DMS 273 (cell line): ENCODE results near the gene MAP1B.

Source experiments
- DNase-seq: peaks from one replicate; lab custom pipeline; 2025; ENCODE audit not compliant: unreplicated experiment; lab: John Stamatoyannopoulos, UW

Gene MAP1B

GRCh38 chr5:72245951-72246532 lies 138.8 kb downstream of the MAP1B start:
- DNase-seq: peak; percentile 30

- no peak for DNase-seq
Measured at GRCh38 chr5:72246954-72247442, 139.7 kb downstream of the MAP1B start.

DNA sequence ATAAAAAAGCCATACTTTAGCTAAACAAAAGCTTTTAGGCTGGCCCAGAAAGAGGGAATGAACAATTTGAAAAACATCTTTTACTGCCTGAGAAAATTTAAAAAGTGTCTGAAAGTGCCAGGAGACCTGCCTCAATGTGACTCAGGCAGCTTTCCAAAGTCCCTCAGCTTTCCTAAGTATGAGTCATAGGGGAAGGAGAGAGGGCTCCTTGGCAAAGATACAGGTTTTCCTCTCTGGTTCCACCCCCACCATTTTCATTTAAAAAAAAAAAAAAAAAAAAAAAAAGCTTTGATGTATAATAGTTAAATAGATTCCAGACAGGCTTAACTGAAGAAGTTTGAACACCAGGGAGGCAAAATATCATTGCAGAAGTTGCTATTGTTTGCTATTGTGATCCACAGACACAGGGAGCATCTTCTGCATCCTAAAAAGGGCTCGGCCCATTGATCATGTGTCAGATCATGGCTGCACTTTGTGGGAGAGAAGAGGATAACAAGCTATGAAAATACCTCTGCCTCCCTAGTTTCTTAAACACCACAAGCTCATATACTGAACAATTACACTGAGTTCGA lies 141.2 kb downstream of the MAP1B start:
- peak; percentile 84 for DNase-seq

DNA sequence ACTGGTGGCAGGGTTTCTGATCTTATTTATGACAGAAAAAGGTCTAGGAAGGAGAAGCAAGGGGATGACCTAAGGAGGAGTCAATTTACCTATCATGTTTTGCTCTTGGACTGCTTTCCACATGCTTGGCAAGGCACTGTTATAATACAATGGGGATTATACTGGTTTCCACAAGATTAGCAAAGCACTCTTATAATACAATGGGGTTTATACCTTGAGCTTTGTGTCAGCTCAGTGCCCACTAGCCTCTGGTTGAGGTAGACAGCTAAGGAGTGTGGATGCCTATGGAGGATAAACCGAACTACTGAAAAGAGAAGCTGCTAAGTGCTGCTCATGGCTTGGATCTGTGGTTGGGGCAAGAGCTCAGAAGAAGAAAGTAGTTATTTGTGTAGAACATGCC lies 144.1 kb downstream of the MAP1B start:
- no peak for DNase-seq

DNA sequence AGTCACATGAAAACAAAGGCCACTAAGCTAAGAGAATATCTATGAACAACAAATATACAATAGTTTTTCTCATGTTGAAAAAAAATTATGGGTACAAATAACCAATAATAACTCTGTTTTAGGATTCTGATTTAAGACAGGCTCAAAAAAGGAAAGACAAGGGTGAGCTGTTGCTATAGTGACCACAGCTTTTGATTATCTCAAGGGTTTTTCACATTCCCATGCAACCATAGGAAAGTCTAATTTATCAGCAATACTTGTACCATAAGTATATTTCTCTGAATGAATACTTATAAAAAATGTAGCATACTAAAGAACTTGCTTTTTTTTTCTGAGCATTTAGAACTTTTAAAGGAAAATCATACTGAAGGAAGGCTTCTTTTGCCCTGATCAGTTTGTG lies 144.7 kb downstream of the MAP1B start:
- no peak for DNase-seq

- DNase-seq: no peak
Measured at GRCh38 chr5:72252574-72253155, 145.4 kb downstream of the MAP1B start.

GRCh38 chr5:72255237-72255636 lies 148.0 kb downstream of the MAP1B start:
- DNase-seq: no peak

DNA sequence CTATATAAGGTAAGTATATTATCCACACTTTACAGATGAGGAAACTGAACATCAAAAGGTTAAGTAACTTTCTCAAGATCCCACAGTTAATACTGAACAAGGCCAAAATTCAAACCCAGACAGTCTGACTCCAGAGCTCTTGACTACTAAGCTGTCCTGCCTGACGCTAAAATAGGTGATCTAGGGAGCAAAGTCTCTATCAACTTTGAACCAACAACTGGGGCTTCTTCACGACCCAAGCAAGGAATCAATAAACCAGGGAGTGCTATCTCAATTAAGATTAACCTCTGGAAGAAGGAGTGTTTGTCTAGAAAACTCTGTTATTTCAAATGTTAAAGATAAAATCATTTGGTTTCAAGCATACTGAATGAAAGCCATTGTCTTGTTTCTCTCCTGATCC lies 148.4 kb downstream of the MAP1B start:
- DNase-seq: no peak

- no peak for DNase-seq
Measured at GRCh38 chr5:72256536-72256935, 149.3 kb downstream of the MAP1B start.
